ENCODE data around the gene PCED1B. TPM values are rescaled to one million over a fixed set of nuclear protein-coding genes. Genes with fewer than 3 reads are reported as not detected.

PCED1B gene
- 45.8 and 48.0 TPM in 2 replicates for total RNA-seq
- 8.2 TPM for total RNA-seq (2013)
- polyA plus RNA-seq = 16.9 and 26.2 TPM in 2 replicates
- 9.9 and 18.1 TPM in 2 replicates for polyA minus RNA-seq

- ChIA-PET POLR2A (interaction anchor here (0.7 to 2.0 kb wide), 9 partner anchors 8 to 222 kb away, joined by 3 to 6 read pairs (median 4); no protein-coding TSS in a partner anchor), CTCF (interaction anchor here (0.6 to 3.7 kb wide), 17 partner anchors 9 to 333 kb away, joined by 3 to 43 read pairs (median 7); no protein-coding TSS in a partner anchor)
- Histone ChIP-seq H4K20me1 (ENCODE audit: control insufficient read depth, insufficient read depth, low read length, poor library complexity, severe bottlenecking) (no peaks in the 10 kb centered on the region), H3K4me2 (replicated peaks; ENCODE audit: low read depth, low read length, poor library complexity, severe bottlenecking) (peak within 1 kb of the TSS; percentile 88), H3K27me3 (replicated peaks in 1 of 4; ENCODE audit: control extremely low read depth in 1 of 4, control insufficient read depth in 3 of 4, insufficient read depth in 4 of 4, low read length in 3 of 4) (no peaks in the 10 kb centered on the region), H2AFZ (ENCODE audit: insufficient read depth, low read depth, low read length, poor library complexity, severe bottlenecking) (peak within 1 kb of the TSS; percentile 94), H3K9me3 (ENCODE audit: control extremely low read depth in 1 of 3, control insufficient read depth in 2 of 3, insufficient read depth in 1 of 3, low read length in 2 of 3) (no peaks in the 10 kb centered on the region), H3K79me2 (ENCODE audit: control insufficient read depth, insufficient read depth, low read length) (peaks cover 2% of the 10 kb centered on the region), H3K4me1 (ENCODE audit: control insufficient read depth in 2 of 2, insufficient read depth in 2 of 2, low read length in 2 of 2) (peaks cover 17 to 29% of the 10 kb centered on the region in 2 donors), H3K9ac (ENCODE audit: low read length) (peak within 1 kb of the TSS; percentile 86), H3K27ac (ENCODE audit: low read length in 2 of 2) (peak within 1 kb of the TSS; percentile 53 to 78), H3K4me3 (ENCODE audit: control extremely low read depth in 1 of 5, extremely low read depth in 1 of 5, insufficient read depth in 1 of 5, low read depth in 2 of 5, low read length in 4 of 5) (peak within 1 kb of the TSS; percentile 74 to 92 (median 83)), H3K36me3 (replicated peaks in 1 of 2; ENCODE audit: control extremely low read depth in 1 of 2, control insufficient read depth in 1 of 2, extremely low read depth in 1 of 2, insufficient read depth in 2 of 2, low read length in 1 of 2) (no peaks in the 10 kb centered on the region)
- Mint-ChIP-seq H3K27me3 (no peaks in the 10 kb centered on the region), H3K27ac (peak within 1 kb of the TSS; percentile 91), H3K4me1 (peaks cover 59% of the 10 kb centered on the region), H3K9me3 (ENCODE audit: insufficient read depth) (no peaks in the 10 kb centered on the region), H3K4me3 (peak within 1 kb of the TSS; percentile 98)
- intact Hi-C loops (cut with micrococcal nuclease) = loop anchor here (1.0 kb wide), 2 partner anchors 228 to 318 kb away; no protein-coding TSS in a partner anchor
- TF ChIP-seq CTCF (IDR thresholded peaks at IDR 0.05) (no peak), EZH2 (IDR thresholded peaks at IDR 0.05; ENCODE audit: borderline replicate concordance, insufficient read depth, low read depth, low read length, poor library complexity, severe bottlenecking) (no peak)
- peak; percentile 50 for ATAC-seq (ENCODE audit: low read depth)
- peak; percentile 68 for DNase-seq
- under 1% methylated on average over 58 of the region's 58 CpGs for WGBS (ENCODE audit: insufficient coverage)
These were observed at the start of gene PCED1B, which contains the start of gene AMIGO2 for GRCh38 chr12:47079468-47079980. PCED1B (plus strand) TSS chr12:47079621; CDS start chr12:47235064, 155,443 bp downstream. AMIGO2 (minus strand) TSS chr12:47079959; CDS start chr12:47079002, 957 bp downstream.

DNA sequence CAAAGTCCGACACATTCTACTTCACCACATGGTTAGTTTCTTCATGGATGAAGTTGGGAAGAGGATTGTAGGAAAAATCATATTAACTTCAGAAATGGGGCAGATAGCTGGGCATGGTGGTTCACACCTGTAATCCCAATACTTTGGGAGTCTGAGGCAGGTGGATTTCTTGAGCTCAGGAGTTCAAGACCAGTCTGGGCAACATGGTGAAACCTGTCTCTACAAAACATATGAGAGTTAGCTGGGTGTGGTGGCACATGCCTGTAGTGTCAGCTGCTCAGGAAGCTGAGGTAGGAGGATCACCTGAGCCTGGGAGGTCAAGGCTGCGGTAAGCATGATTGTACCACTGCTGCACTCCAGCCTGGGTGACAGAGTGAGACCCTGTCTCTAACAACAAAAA lies 49.5 kb upstream of the PCED1B start:
- Mint-ChIP-seq H3K27ac (no peak overlapping the region), H3K27me3 (no peaks in the 10 kb centered on the region), H3K4me1 (peaks cover 8% of the 10 kb centered on the region), H3K4me3 (no peak overlapping the region), H3K9me3 (ENCODE audit: insufficient read depth) (no peaks in the 10 kb centered on the region)
- H3K36me3 ChIP-seq (replicated peaks in 1 of 2; ENCODE audit: control extremely low read depth in 1 of 2, control insufficient read depth in 1 of 2, extremely low read depth in 1 of 2, insufficient read depth in 2 of 2, low read length in 1 of 2) = no peaks in the 10 kb centered on the region
- no peaks in the 10 kb centered on the region for H3K9me3 ChIP-seq (ENCODE audit: control extremely low read depth in 1 of 3, control insufficient read depth in 2 of 3, insufficient read depth in 1 of 3, low read length in 2 of 3)
- H2AFZ ChIP-seq (ENCODE audit: insufficient read depth, low read depth, low read length, poor library complexity, severe bottlenecking) = no peak overlapping the region
- no peaks in the 10 kb centered on the region for H4K20me1 ChIP-seq (ENCODE audit: control insufficient read depth, insufficient read depth, low read length, poor library complexity, severe bottlenecking)
- peaks cover 0 to 4% (median 1%) of the 10 kb centered on the region in 4 experiments for H3K27me3 ChIP-seq (replicated peaks in 1 of 4; ENCODE audit: control extremely low read depth in 1 of 4, control insufficient read depth in 3 of 4, insufficient read depth in 4 of 4, low read length in 3 of 4)
- no peak overlapping the region for H3K4me3 ChIP-seq (ENCODE audit: control extremely low read depth in 1 of 5, extremely low read depth in 1 of 5, insufficient read depth in 1 of 5, low read depth in 2 of 5, low read length in 4 of 5)
- TF ChIP-seq EZH2 (IDR thresholded peaks at IDR 0.05; ENCODE audit: borderline replicate concordance, insufficient read depth, low read depth, low read length, poor library complexity, severe bottlenecking) (no peak), CTCF (IDR thresholded peaks at IDR 0.05) (no peak)
- ChIA-PET POLR2A (no interaction called here), CTCF (interaction anchor here (0.9 to 1.3 kb wide), 3 partner anchors 178 to 378 kb away, joined by 4 to 7 read pairs (median 5); no protein-coding TSS in a partner anchor)
- H3K9ac ChIP-seq (ENCODE audit: low read length) = no peak overlapping the region
- ATAC-seq (ENCODE audit: low read depth) (no peak), DNase-seq (no peak)
- H3K4me1 ChIP-seq (ENCODE audit: control insufficient read depth in 2 of 2, insufficient read depth in 2 of 2, low read length in 2 of 2) = peaks cover 0 to 3% of the 10 kb centered on the region in 2 donors
- no peak overlapping the region for H3K4me2 ChIP-seq (replicated peaks; ENCODE audit: low read depth, low read length, poor library complexity, severe bottlenecking)
- no CpG with 5 or more reads among the region's 2 CpGs for WGBS (ENCODE audit: insufficient coverage)
- intact Hi-C loops (cut with micrococcal nuclease) = loop anchor here (5.0 to 10.0 kb wide), 3 partner anchors 52 to 365 kb away; no protein-coding TSS in a partner anchor
- no peak overlapping the region for H3K27ac ChIP-seq (ENCODE audit: low read length in 2 of 2)
- no peaks in the 10 kb centered on the region for H3K79me2 ChIP-seq (ENCODE audit: control insufficient read depth, insufficient read depth, low read length)
